GM18907 (cell line): ENCODE data around the gene SDK1.

Source experiments
- ATAC-seq: cut with Tn5 transposase; IDR thresholded peaks from one replicate; pipeline ENCODE4 v1.9.1; 2021; ENCODE audit warnings: mild to moderate bottlenecking, moderate library complexity; ENCODE audit not compliant: unreplicated experiment

Gene SDK1

GRCh38 chr7:4001742-4002141 is 700.7 kb downstream of the SDK1 start:
- no peak for ATAC-seq

DNA sequence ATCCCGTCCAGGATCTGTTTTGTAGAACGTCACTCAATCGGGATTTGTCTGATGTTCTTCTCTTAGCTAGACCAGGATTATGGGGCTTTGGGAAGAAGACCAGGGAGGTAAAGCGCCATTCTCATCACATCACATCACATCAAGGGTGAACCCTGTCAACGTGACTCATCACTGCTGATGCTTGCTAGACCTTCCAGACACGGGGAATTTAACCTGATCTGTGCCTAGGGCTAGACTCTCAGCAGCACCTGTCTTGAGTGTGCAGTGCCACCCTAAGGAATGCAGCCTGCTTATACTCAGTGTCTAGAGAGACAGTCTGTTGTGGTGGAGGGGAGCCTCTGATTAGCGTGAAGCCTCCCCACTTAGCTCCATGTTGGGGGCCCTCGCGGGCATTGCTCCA is 702.5 kb downstream of the SDK1 start:
- ATAC-seq = no peak

- ATAC-seq = no peak
Observed at GRCh38 chr7:4006687-4007086, 705.6 kb downstream of the SDK1 start.

- no peak for ATAC-seq
Observed at GRCh38 chr7:4009211-4010060, 708.4 kb downstream of the SDK1 start.

GRCh38 chr7:4010061-4010605 is 709.1 kb downstream of the SDK1 start:
- ATAC-seq = no peak

- ATAC-seq = no peak
Observed at GRCh38 chr7:4010923-4011656, 710.0 kb downstream of the SDK1 start.

DNA sequence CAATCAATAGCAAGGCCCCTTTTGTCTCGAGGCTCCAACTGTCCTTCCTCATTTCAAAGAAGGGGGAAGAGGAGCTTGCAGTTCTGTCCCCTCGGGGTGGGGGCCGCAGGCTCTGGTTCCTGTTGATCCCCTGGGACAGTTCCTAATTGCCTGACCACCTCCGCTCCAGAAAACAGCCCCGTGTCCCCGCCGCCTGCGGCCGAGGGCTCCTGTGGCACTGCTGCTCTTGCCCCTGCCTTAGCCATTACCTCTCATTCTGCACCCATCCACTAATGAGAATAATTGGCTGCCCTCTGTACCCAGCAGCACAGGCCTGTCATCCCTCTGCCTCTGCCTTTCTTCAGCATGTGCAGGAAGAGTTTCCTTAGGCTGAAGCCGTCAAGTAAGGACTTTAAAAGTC is 712.7 kb downstream of the SDK1 start:
- ATAC-seq = no peak

GRCh38 chr7:4014346-4015050 is 713.4 kb downstream of the SDK1 start:
- no peak for ATAC-seq

GRCh38 chr7:4015371-4015770 is 714.3 kb downstream of the SDK1 start:
- no peak for ATAC-seq

- no peak for ATAC-seq
Observed at GRCh38 chr7:4015996-4016395, 714.9 kb downstream of the SDK1 start.

DNA sequence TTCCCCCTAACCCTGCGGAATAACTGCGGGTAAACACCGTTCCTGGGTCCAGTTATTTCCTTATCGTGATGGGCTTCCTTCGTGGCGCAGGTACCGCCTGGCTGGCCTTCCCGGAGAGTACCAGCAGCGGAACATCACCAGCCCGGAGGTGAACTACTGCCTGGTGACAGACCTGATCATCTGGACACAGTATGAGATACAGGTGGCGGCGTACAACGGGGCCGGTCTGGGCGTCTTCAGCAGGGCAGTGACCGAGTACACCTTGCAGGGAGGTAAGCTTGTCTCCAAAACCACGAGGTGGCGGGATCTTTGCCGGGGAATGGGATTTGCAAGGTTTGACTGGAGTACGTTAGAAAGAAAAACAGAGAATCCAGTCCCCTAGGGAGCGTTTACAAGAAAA is 716.0 kb downstream of the SDK1 start:
- no peak for ATAC-seq

GRCh38 chr7:4017785-4018184 is 716.7 kb downstream of the SDK1 start:
- ATAC-seq = no peak

DNA sequence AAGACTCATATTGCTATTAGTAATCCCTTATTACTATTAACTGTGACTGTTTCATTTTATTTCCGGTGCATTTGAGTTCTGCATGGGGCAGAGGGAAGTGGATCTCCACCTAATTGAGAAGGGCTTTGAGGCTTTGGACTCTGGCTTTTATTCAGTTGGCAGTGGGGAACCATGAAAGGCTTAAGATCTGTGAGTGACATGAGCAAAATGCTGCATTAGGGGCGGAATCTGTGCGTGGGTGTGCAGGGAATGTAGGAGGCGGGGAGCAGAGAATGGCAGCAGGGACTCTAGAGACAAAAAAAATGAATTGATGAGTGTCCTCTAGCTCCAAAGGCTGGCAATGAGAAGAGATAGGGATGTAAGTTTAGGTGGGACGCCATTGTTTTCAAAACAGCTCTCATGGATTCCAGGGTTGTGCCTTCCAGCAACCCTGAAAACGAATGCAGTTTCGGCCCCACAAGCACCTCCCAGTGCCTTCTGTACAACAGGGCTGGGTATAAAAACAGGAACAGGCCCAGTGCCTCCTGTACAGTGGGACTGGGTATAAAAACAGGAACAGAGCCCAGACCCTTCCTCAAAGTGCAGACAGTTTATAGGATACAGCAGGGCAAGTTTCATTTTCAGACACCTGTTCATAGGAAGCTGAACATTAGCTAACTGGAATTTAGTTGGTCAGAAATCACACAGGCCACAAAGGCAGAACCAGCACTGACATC is 717.7 kb downstream of the SDK1 start:
- no peak for ATAC-seq

DNA sequence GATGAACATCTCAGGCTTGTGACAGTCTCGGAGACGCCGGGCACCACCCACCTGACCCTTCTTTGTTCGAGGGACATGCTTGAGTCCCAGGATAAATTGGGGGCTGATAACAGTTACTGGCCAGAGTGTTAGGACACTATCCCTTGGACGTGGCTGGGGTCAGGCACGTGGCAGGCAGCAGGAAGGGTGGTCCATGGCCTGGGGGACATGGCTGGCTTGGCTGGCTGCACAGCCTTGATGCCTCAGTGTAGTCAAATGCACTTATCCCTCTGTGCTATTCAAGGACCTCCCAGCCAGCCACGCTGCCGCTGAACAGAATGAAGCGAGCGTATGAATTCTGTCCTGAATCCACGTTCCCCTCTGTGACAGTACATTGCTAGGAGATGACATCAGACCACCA is 719.0 kb downstream of the SDK1 start:
- no peak for ATAC-seq

DNA sequence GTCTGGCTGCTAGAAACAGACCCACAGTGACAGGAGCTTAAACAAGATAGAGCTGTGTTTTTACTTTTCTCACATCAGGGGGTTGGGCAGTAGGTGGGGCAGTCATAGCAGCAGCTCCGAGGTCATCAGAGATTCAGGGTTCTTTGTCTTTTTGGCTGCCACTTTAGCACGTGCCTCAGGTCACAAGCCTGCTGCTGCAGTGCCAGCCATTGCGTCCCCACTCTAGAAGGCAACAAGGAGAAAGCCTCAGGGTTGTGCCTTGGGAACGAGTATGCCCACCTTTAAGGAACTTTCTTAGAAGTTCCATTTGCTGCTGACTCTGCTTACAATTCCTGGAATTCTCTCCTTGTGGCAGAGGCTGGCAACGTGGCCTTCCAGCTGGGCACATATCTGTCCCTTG is 720.4 kb downstream of the SDK1 start:
- no peak for ATAC-seq

DNA sequence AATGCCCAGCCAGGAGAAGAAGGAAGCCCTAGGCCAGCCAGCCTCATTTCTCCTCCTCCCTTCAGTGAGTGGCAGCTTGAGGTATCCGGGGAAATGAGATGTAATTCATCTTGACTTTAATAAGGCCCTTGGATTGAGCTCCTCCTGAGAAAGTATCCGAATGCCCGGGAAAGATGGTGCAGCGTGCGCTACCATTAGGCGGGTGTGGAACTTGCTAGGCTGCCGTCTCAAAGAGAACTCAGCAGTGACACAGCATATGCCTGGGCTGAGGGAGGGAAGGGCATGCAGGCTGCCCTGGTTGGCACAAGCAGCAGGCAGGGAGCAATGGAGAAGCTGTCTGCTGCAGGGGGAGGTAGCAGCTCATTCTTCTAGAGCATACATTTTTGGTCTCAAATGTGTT is 721.2 kb downstream of the SDK1 start:
- no peak for ATAC-seq

- no peak for ATAC-seq
Observed at GRCh38 chr7:4023502-4023901, 722.5 kb downstream of the SDK1 start.

GRCh38 chr7:4024133-4024532 is 723.1 kb downstream of the SDK1 start:
- no peak for ATAC-seq

- ATAC-seq = no peak
Observed at GRCh38 chr7:4024806-4025205, 723.8 kb downstream of the SDK1 start.

DNA sequence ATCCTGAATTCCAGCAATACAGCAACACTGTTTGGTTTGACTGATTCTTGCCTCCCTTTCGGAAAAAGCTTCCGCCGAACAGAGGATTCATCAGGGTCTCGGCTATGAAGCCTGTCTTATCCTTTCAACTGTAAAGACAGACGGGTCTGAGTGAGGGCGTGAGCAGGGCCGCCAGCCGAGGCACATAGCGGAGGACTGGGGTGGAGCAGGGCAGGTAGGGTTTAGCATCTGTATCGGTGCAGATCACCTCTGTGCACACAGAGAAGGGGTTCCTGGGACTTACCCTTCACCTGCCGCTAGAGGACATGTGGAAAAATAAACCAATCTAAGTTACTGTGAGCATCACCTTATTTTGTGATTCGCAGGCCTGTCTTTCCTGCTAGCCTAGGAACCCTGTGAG is 724.2 kb downstream of the SDK1 start:
- ATAC-seq = no peak
